ENCODE data around the gene CDKAL1.

- no peak for TF ChIP-seq SUZ12 (IDR thresholded peaks at IDR 0.05)
- TF ChIP-seq FOXA1 (IDR thresholded peaks at IDR 0.05) = no peak
- TF ChIP-seq BHLHE40 (IDR thresholded peaks at IDR 0.05; ENCODE audit: borderline replicate concordance) = no peak
- no peak for TF ChIP-seq HDGF (IDR thresholded peaks at IDR 0.05; ENCODE audit: borderline replicate concordance)
These were observed 747.1 kb downstream of the CDKAL1 start for GRCh38 chr6:21281366-21281765.
